Panc1 (cell line): ENCODE results near the gene SND1. TPM values are rescaled to one million over a fixed set of nuclear protein-coding genes. Genes with fewer than 3 reads are reported as not detected.

Experiments used
- ATAC-seq: fragments of 200-7000 bp; cut with Tn5 transposase; 2 replicates; pipeline ENCODE4 v1.9.1; 2020; ENCODE audit warnings: mild to moderate bottlenecking, moderate library complexity
- BruUV-seq: library from RNA; stranded (reverse); fragments of 400-500 nt; replicated peaks from 2 replicates; lab custom pipeline; 2021; lab: Mats Ljungman, UMichigan
- CTCF ChIA-PET: fragments of 300-600 bp; sonication (Branson Sonifier 250); formaldehyde crosslinking; loops from one replicate; lab custom pipeline; 2022; ENCODE audit warnings: antibody characterized with exemption; lab: Charles Lee
- POLR2A ChIA-PET: fragments of 300-600 bp; sonication (Branson Sonifier 250); formaldehyde crosslinking; loops from one replicate; lab custom pipeline; 2022; ENCODE audit warnings: antibody characterized with exemption; lab: Charles Lee
- DNase-seq: peaks from one replicate; pipeline ENCODE4 v3.0.0-alpha.2; 2010; ENCODE audit warnings: low read depth, low spot score
- H3K27ac ChIP-seq: 2 replicates; pipeline ENCODE4 v1.5.1; 2011; ENCODE audit warnings: mild to moderate bottlenecking, low read length, inconsistent platforms
- H3K27me3 ChIP-seq: fragments of 200-500 bp; sonication (Bioruptor generic); 2 replicates; pipeline ENCODE4 v1.6.0; 2014; ENCODE audit warnings: low read length, inconsistent platforms; ENCODE audit not compliant: control insufficient read depth, insufficient read depth
- H3K36me3 ChIP-seq: fragments of 200-500 bp; sonication (Bioruptor generic); 2 replicates; pipeline ENCODE4 v1.5.1; 2014; ENCODE audit warnings: inconsistent platforms, mild to moderate bottlenecking, low read length, moderate library complexity; ENCODE audit not compliant: control insufficient read depth, insufficient read depth
- H3K4me1 ChIP-seq: 2 replicates; pipeline ENCODE4 v1.5.1; 2011; ENCODE audit warnings: inconsistent platforms, mild to moderate bottlenecking, low read length, moderate library complexity; ENCODE audit not compliant: control insufficient read depth, insufficient read depth
- H3K4me3 ChIP-seq, 2 experiments: 2 replicates each; pipeline ENCODE4 v1.5.1; 2011 to 2012; ENCODE audit warnings: low read depth in 2 of 2, low read length in 2 of 2, mild to moderate bottlenecking in 2 of 2, inconsistent platforms in 1 of 2, moderate library complexity in 1 of 2
- H3K9me3 ChIP-seq: fragments of 200-500 bp; sonication (Bioruptor generic); 2 replicates; pipeline ENCODE4 v1.5.1; 2014; ENCODE audit warnings: low read depth, mild to moderate bottlenecking, inconsistent platforms, low read length, moderate library complexity; ENCODE audit not compliant: control insufficient read depth, insufficient read depth
- POLR2AphosphoS5 ChIP-seq: IDR thresholded peaks from 2 replicates; pipeline ENCODE4 v1.6.1; 2012; ENCODE audit warnings: mild to moderate bottlenecking, low read depth, low read length, moderate library complexity
- SIN3A ChIP-seq: IDR thresholded peaks from 2 replicates; pipeline ENCODE4 v1.6.1; 2012; ENCODE audit warnings: low read depth, mild to moderate bottlenecking, low read length, moderate library complexity, borderline replicate concordance; ENCODE audit not compliant: insufficient read depth
- TCF7L2 ChIP-seq: IDR thresholded peaks from 2 replicates; pipeline ENCODE4 v1.6.1; 2011; ENCODE audit warnings: mild to moderate bottlenecking, low read depth, low read length, inconsistent platforms
- in situ Hi-C: cut with HindIII; loops from 2 replicates; pipeline ENCODE4 v1.10.0; 2016; ENCODE audit warnings: low sequenced_read_pairs, low pct_unique_long_range_greater_than_20kb
- intact Hi-C: fragments of 100-400 bp; cut with micrococcal nuclease; formaldehyde crosslinking; loops from one replicate; pipeline ENCODE4 v1.10.0; 2022; ENCODE audit not compliant: unreplicated experiment
- total RNA-seq: library from RNA; stranded (reverse); gene quantifications from one replicate; pipeline ENCODE4 v1.2.1, GENCODE V29; 2021; ENCODE audit not compliant: unreplicated experiment
- TF ChIP-seq, protein P1 (sequence below), 2 experiments: IDR thresholded peaks; 2 replicates each; pipeline ENCODE4 v1.6.1; 2011 to 2012; ENCODE audit warnings: low read depth in 2 of 2, control low read depth in 1 of 2, low read length in 1 of 2, mild to moderate bottlenecking in 1 of 2, moderate library complexity in 1 of 2; ENCODE audit not compliant: insufficient read depth in 1 of 2
- TF ChIP-seq, protein P2 (sequence below): fragments of 450-650 bp; IDR thresholded peaks from 2 replicates; pipeline ENCODE4 v1.5.1; 2017; ENCODE audit warnings: mild to moderate bottlenecking

Gene SND1
- total RNA-seq, 1 experiment from 2014 or later: 176 TPM

DNA sequence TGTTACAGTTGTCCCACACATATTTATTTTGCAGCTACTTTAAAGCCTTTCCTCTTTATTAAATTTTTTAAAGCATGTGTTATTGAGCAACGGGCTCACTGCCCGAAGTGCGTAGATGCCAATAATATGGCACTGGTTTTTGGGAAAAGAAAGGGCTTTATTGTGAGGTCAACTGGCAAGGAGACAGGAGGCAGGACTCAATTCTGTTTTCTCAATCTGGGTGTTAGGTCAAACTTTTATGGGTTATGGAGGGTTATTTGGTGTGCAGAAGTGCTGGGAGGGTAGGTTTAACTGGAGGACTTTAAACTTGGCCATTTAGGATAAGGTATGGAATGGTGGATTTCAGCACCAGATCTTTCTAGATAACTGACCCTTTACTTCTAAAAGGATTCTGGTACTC is 195.6 kb downstream of the SND1 start:
- peaks cover 2% of the 10 kb centered on the region for H3K36me3 ChIP-seq
- H3K4me1 ChIP-seq: no peaks in the 10 kb centered on the region
- in situ Hi-C loops (no loop called here), intact Hi-C loops (no loop called here)
- BruUV-seq: TSS peak; percentile 13
- H3K4me3 ChIP-seq: no peak overlapping the region
- CTCF ChIA-PET: no interaction called here
- no peak overlapping the region for H3K27ac ChIP-seq
- no peak for DNase-seq
- no peaks in the 10 kb centered on the region for H3K9me3 ChIP-seq
- ATAC-seq: no peak
- no peak for TF ChIP-seq POLR2AphosphoS5
- TF ChIP-seq SIN3A: no peak
- TF ChIP-seq TCF7L2: no peak
- TF ChIP-seq, protein P1, sequence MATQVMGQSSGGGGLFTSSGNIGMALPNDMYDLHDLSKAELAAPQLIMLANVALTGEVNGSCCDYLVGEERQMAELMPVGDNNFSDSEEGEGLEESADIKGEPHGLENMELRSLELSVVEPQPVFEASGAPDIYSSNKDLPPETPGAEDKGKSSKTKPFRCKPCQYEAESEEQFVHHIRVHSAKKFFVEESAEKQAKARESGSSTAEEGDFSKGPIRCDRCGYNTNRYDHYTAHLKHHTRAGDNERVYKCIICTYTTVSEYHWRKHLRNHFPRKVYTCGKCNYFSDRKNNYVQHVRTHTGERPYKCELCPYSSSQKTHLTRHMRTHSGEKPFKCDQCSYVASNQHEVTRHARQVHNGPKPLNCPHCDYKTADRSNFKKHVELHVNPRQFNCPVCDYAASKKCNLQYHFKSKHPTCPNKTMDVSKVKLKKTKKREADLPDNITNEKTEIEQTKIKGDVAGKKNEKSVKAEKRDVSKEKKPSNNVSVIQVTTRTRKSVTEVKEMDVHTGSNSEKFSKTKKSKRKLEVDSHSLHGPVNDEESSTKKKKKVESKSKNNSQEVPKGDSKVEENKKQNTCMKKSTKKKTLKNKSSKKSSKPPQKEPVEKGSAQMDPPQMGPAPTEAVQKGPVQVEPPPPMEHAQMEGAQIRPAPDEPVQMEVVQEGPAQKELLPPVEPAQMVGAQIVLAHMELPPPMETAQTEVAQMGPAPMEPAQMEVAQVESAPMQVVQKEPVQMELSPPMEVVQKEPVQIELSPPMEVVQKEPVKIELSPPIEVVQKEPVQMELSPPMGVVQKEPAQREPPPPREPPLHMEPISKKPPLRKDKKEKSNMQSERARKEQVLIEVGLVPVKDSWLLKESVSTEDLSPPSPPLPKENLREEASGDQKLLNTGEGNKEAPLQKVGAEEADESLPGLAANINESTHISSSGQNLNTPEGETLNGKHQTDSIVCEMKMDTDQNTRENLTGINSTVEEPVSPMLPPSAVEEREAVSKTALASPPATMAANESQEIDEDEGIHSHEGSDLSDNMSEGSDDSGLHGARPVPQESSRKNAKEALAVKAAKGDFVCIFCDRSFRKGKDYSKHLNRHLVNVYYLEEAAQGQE (IDR thresholded peaks at IDR 0.05; ENCODE audit: insufficient read depth in 1 of 2, low read depth in 2 of 2, low read length in 1 of 2): no peak
- TF ChIP-seq, protein P2, sequence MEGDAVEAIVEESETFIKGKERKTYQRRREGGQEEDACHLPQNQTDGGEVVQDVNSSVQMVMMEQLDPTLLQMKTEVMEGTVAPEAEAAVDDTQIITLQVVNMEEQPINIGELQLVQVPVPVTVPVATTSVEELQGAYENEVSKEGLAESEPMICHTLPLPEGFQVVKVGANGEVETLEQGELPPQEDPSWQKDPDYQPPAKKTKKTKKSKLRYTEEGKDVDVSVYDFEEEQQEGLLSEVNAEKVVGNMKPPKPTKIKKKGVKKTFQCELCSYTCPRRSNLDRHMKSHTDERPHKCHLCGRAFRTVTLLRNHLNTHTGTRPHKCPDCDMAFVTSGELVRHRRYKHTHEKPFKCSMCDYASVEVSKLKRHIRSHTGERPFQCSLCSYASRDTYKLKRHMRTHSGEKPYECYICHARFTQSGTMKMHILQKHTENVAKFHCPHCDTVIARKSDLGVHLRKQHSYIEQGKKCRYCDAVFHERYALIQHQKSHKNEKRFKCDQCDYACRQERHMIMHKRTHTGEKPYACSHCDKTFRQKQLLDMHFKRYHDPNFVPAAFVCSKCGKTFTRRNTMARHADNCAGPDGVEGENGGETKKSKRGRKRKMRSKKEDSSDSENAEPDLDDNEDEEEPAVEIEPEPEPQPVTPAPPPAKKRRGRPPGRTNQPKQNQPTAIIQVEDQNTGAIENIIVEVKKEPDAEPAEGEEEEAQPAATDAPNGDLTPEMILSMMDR: no peak
- POLR2A ChIA-PET: no interaction called here
- no peaks in the 10 kb centered on the region for H3K27me3 ChIP-seq

DNA sequence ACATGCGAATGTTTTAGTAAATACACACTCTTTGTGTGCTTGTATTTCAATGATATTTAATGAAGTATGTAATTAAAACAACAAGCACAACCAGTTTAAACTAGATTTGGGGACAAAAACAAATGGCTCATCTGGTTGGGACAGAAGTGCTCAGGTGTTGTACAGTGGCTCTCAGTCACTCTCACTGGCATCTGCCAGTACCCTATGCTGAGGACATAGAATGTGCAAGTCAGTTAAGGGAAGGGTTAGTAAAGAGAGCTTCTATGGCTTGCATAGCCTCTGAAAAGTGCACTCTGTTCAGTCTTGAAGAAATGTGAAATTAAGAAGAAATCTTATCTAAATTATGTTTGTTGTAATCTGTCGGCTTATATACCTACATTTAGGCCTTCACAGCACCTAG is 196.2 kb downstream of the SND1 start:
- intact Hi-C loops (no loop called here), in situ Hi-C loops (no loop called here)
- CTCF ChIA-PET: no interaction called here
- POLR2A ChIA-PET: no interaction called here
- no peak overlapping the region for H3K27ac ChIP-seq
- peaks cover 2% of the 10 kb centered on the region for H3K36me3 ChIP-seq
- DNase-seq (no peak), ATAC-seq (no peak)
- BruUV-seq: no TSS peak
- no peaks in the 10 kb centered on the region for H3K9me3 ChIP-seq
- H3K4me1 ChIP-seq: no peaks in the 10 kb centered on the region
- H3K4me3 ChIP-seq: no peak overlapping the region
- TF ChIP-seq TCF7L2: no peak
- TF ChIP-seq POLR2AphosphoS5: no peak
- TF ChIP-seq SIN3A: no peak
- TF ChIP-seq, protein P1 (IDR thresholded peaks at IDR 0.05; ENCODE audit: insufficient read depth in 1 of 2, low read depth in 2 of 2, low read length in 1 of 2): no peak
- TF ChIP-seq, protein P2: no peak
- no peaks in the 10 kb centered on the region for H3K27me3 ChIP-seq
